AG04450 (cell line): ENCODE results near the gene PARD3B. TPM values are rescaled to one million over a fixed set of nuclear protein-coding genes. Genes with fewer than 3 reads are reported as not detected.

Source experiments
- CTCF ChIA-PET: fragments of 300-600, 350-600 bp; formaldehyde crosslinking; extraction: SDS; loops from one replicate; lab custom pipeline; 2022; ENCODE audit warnings: antibody characterized with exemption, inconsistent platforms; lab: Charles Lee
- POLR2A ChIA-PET: fragments of 350-600 bp; formaldehyde crosslinking; extraction: SDS; loops from one replicate; lab custom pipeline; 2021; ENCODE audit warnings: antibody characterized with exemption, inconsistent platforms; lab: Yijun Ruan, JAX
- DNase-seq: peaks from one replicate; pipeline ENCODE4 v3.0.0-alpha.2; 2011; ENCODE audit warnings: low read depth, low spot score
- H3K27ac ChIP-seq: one replicate; pipeline ENCODE4 v1.5.1; 2012; ENCODE audit warnings: low read depth, low read length, control low read depth
- H3K27me3 ChIP-seq: one replicate; pipeline ENCODE4 v1.6.0; 2012; ENCODE audit warnings: low read length; ENCODE audit not compliant: control insufficient read depth, insufficient read depth
- H3K4me3 ChIP-seq: 2 replicates; pipeline ENCODE4 v1.5.1; 2011; ENCODE audit warnings: mild to moderate bottlenecking, low read depth, low read length, control low read depth
- H3K9me3 ChIP-seq: 2 replicates; pipeline ENCODE4 v1.5.1; 2012; ENCODE audit warnings: low read length; ENCODE audit not compliant: control insufficient read depth, insufficient read depth
- polyA plus RNA-seq: library from polyadenylated mRNA; depleted of rRNA; stranded (reverse); fragments of >200 nt; gene quantifications from 2 replicates; pipeline ENCODE4 v1.2.3, GENCODE V29; 2011
- TF ChIP-seq, protein P1 (sequence below): IDR thresholded peaks from 2 replicates; pipeline ENCODE4 v1.5.1; 2011; ENCODE audit warnings: low read depth, low read length, control low read depth, inconsistent platforms

PARD3B gene
- polyA plus RNA-seq, 1 experiment: 8.5 TPM

GRCh38 chr2:205267323-205267722 lies 722.0 kb downstream of the PARD3B start:
- Histone ChIP-seq H3K27ac (no peak overlapping the region), H3K9me3 (no peaks in the 10 kb centered on the region), H3K27me3 (no peaks in the 10 kb centered on the region), H3K4me3 (no peak overlapping the region)
- DNase-seq: no peak
- ChIA-PET POLR2A (no interaction called here), CTCF (no interaction called here)
- TF ChIP-seq, protein P1, sequence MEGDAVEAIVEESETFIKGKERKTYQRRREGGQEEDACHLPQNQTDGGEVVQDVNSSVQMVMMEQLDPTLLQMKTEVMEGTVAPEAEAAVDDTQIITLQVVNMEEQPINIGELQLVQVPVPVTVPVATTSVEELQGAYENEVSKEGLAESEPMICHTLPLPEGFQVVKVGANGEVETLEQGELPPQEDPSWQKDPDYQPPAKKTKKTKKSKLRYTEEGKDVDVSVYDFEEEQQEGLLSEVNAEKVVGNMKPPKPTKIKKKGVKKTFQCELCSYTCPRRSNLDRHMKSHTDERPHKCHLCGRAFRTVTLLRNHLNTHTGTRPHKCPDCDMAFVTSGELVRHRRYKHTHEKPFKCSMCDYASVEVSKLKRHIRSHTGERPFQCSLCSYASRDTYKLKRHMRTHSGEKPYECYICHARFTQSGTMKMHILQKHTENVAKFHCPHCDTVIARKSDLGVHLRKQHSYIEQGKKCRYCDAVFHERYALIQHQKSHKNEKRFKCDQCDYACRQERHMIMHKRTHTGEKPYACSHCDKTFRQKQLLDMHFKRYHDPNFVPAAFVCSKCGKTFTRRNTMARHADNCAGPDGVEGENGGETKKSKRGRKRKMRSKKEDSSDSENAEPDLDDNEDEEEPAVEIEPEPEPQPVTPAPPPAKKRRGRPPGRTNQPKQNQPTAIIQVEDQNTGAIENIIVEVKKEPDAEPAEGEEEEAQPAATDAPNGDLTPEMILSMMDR: no peak

DNA sequence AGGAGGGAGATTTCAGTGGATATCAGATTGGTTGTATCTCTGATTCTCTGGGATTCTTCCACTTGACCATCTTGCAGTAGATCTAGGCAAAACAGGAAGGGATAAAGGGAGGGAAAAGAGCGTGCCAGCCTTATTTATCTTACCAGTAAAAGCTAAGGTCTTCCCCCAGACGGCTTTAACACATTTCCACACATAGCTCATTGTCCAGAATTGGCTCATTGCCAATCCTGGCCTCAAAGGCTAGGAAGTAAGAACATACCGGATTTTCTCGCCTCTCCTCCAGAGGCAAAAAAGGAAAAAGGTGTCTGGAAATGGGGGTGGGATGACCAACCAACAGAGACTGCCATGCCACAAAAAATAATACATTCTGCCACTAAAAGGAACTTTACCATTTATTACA lies 725.4 kb downstream of the PARD3B start:
- H3K27me3 ChIP-seq: no peaks in the 10 kb centered on the region
- POLR2A ChIA-PET: no interaction called here
- TF ChIP-seq, protein P1: no peak
- no peak for DNase-seq
- no peaks in the 10 kb centered on the region for H3K9me3 ChIP-seq
- CTCF ChIA-PET: no interaction called here
- H3K27ac ChIP-seq: no peak overlapping the region
- H3K4me3 ChIP-seq: no peak overlapping the region

- Histone ChIP-seq H3K4me3 (no peak overlapping the region), H3K9me3 (no peaks in the 10 kb centered on the region), H3K27me3 (no peaks in the 10 kb centered on the region), H3K27ac (no peak overlapping the region)
- DNase-seq: no peak
- TF ChIP-seq, protein P1: no peak
- ChIA-PET CTCF (no interaction called here), POLR2A (no interaction called here)
Observed at GRCh38 chr2:205273148-205273547, 727.9 kb downstream of the PARD3B start.

- POLR2A ChIA-PET: no interaction called here
- CTCF ChIA-PET: no interaction called here
- H3K27me3 ChIP-seq: no peaks in the 10 kb centered on the region
- no peaks in the 10 kb centered on the region for H3K9me3 ChIP-seq
- H3K27ac ChIP-seq: no peak overlapping the region
- H3K4me3 ChIP-seq: no peak overlapping the region
- no peak for DNase-seq
- TF ChIP-seq, protein P1: no peak
Observed at GRCh38 chr2:205273627-205274026, 728.4 kb downstream of the PARD3B start.

- TF ChIP-seq, protein P1: no peak
- Histone ChIP-seq H3K27ac (no peak overlapping the region), H3K9me3 (no peaks in the 10 kb centered on the region), H3K27me3 (no peaks in the 10 kb centered on the region), H3K4me3 (no peak overlapping the region)
- POLR2A ChIA-PET: no interaction called here
- no peak for DNase-seq
- CTCF ChIA-PET: no interaction called here
Observed at GRCh38 chr2:205274801-205275200, 729.5 kb downstream of the PARD3B start.
